ENCODE measurements around the gene PDGFRA.
"Not testable (repeated sequence)": the region's sequence is repeated elsewhere in the genome, so short reads cannot be mapped to it uniquely, and the experiment has no call there.

Gene PDGFRA

DNA sequence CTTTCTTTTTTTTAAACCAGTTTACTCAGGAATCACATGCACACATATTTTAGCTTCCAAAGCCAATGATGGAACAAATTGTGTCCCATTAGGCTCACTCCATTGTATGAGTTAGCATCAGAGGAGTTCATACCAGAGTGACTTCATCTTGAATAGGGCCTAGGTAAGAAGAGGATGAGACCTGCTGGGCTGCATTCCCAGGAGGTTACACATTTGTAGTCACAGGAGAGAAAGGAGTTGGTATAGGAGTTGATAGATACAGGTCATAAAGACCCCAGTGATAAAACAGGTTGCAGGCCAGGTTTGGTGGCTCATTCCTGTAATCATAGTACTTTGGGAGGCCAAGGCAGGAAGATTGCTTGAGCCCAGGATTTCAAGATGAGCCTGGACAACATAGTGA is 9.3 kb downstream of the PDGFRA start:
- Histone ChIP-seq H3K4me1 (ENCODE audit: control insufficient read depth, insufficient read depth, low read length) (0 out of 2 replicates have a peak, but pooled peaks cover 2% of the 10 kb centered on the region), H3K9me3 (ENCODE audit: control insufficient read depth, insufficient read depth, low read depth, low read length) (no peaks in the 10 kb centered on the region), H3K36me3 (ENCODE audit: control insufficient read depth in 2 of 2, insufficient read depth in 1 of 2, low read length in 2 of 2) (no peaks in the 10 kb centered on the region), H3K27ac (ENCODE audit: extremely low read depth, low read depth, low read length) (no peak overlapping the region), H3K4me3 (ENCODE audit: low read depth, low read length) (no peak overlapping the region)
- TF ChIP-seq KLF7 (tag by site-specific recombination; IDR thresholded peaks at IDR 0.05; ENCODE audit: borderline replicate concordance) (no peak), ZNF571 (tag by site-specific recombination; IDR thresholded peaks at IDR 0.05) (no peak), ZNF138 (tag by site-specific recombination; IDR thresholded peaks at IDR 0.05; ENCODE audit: borderline replicate concordance) (no peak), ZNF585B (tag by site-specific recombination; IDR thresholded peaks at IDR 0.05) (no peak), ZNF830 (tag by site-specific recombination; IDR thresholded peaks at IDR 0.05; ENCODE audit: low read depth) (no peak), REPIN1 (tag by site-specific recombination; IDR thresholded peaks at IDR 0.05; ENCODE audit: low read depth) (no peak), SCRT2 (tag by site-specific recombination; IDR thresholded peaks at IDR 0.05) (no peak), ZNF747 (tag by site-specific recombination; IDR thresholded peaks at IDR 0.05) (no peak), ZNF391 (tag by site-specific recombination; IDR thresholded peaks at IDR 0.05; ENCODE audit: borderline replicate concordance, low read depth) (no peak), GLIS2 (tag by site-specific recombination; IDR thresholded peaks at IDR 0.05) (no peak), ZBTB17 (tag by site-specific recombination; IDR thresholded peaks at IDR 0.05) (no peak), ZNF404 (tag by site-specific recombination; IDR thresholded peaks at IDR 0.05) (no peak)
- TF ChIP-seq, protein P1, sequence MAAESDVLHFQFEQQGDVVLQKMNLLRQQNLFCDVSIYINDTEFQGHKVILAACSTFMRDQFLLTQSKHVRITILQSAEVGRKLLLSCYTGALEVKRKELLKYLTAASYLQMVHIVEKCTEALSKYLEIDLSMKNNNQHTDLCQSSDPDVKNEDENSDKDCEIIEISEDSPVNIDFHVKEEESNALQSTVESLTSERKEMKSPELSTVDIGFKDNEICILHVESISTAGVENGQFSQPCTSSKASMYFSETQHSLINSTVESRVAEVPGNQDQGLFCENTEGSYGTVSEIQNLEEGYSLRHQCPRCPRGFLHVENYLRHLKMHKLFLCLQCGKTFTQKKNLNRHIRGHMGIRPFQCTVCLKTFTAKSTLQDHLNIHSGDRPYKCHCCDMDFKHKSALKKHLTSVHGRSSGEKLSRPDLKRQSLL (tag by site-specific recombination; IDR thresholded peaks at IDR 0.05): no peak
- TF ChIP-seq, protein P2, sequence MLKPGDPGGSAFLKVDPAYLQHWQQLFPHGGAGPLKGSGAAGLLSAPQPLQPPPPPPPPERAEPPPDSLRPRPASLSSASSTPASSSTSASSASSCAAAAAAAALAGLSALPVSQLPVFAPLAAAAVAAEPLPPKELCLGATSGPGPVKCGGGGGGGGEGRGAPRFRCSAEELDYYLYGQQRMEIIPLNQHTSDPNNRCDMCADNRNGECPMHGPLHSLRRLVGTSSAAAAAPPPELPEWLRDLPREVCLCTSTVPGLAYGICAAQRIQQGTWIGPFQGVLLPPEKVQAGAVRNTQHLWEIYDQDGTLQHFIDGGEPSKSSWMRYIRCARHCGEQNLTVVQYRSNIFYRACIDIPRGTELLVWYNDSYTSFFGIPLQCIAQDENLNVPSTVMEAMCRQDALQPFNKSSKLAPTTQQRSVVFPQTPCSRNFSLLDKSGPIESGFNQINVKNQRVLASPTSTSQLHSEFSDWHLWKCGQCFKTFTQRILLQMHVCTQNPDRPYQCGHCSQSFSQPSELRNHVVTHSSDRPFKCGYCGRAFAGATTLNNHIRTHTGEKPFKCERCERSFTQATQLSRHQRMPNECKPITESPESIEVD (tag by site-specific recombination; IDR thresholded peaks at IDR 0.05): no peak
- TF ChIP-seq, protein P3, sequence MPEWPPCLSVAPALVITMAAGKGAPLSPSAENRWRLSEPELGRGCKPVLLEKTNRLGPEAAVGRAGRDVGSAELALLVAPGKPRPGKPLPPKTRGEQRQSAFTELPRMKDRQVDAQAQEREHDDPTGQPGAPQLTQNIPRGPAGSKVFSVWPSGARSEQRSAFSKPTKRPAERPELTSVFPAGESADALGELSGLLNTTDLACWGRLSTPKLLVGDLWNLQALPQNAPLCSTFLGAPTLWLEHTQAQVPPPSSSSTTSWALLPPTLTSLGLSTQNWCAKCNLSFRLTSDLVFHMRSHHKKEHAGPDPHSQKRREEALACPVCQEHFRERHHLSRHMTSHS (tag by site-specific recombination; IDR thresholded peaks at IDR 0.05): no peak
- TF ChIP-seq, protein P4, sequence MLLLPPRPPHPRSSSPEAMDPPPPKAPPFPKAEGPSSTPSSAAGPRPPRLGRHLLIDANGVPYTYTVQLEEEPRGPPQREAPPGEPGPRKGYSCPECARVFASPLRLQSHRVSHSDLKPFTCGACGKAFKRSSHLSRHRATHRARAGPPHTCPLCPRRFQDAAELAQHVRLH (tag by site-specific recombination; IDR thresholded peaks at IDR 0.05): no peak
- TF ChIP-seq, protein P5, sequence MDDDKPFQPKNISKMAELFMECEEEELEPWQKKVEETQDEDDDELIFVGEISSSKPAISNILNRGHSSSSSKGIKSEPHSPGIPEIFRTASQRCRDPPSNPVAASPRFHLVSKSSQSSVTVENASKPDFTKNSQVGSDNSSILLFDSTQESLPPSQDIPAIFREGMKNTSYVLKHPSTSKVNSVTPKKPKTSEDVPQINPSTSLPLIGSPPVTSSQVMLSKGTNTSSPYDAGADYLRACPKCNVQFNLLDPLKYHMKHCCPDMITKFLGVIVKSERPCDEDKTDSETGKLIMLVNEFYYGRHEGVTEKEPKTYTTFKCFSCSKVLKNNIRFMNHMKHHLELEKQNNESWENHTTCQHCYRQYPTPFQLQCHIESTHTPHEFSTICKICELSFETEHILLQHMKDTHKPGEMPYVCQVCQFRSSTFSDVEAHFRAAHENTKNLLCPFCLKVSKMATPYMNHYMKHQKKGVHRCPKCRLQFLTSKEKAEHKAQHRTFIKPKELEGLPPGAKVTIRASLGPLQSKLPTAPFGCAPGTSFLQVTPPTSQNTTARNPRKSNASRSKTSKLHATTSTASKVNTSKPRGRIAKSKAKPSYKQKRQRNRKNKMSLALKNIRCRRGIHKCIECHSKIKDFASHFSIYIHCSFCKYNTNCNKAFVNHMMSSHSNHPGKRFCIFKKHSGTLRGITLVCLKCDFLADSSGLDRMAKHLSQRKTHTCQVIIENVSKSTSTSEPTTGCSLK (tag by site-specific recombination; IDR thresholded peaks at IDR 0.05): no peak
- ChIA-PET CTCF (no interaction called here), POLR2A (no interaction called here)

DNA sequence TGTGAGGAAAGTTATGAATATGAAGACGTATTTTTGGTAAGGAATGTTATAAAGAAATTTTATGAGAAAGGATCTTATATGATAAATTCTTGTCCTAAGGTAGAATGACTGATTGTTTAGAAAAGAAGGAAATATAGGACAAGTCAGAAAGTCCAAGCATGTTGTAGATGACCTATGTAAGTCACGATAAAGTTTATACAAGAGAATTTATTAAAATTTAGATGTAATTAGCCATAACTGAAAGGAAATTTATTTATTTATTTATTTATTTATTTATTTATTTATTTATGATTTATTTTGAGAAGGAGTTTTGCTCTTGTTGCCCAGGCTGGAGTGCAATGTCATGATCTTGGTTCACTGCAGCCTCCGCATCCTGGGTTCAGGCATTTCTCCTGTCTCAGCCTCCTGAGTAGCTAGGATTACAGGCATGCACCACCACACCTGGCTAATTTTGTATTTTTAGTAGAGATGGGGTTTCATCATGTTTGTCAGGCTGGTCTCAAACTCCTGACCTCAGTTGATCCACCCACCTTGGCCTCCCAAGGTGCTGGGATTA is 12.3 kb downstream of the PDGFRA start:
- H3K27ac ChIP-seq (ENCODE audit: extremely low read depth, low read depth, low read length); H3K4me3 ChIP-seq (ENCODE audit: low read depth, low read length); H3K4me1 ChIP-seq (ENCODE audit: control insufficient read depth, insufficient read depth, low read length); H3K36me3 ChIP-seq (ENCODE audit: control insufficient read depth in 2 of 2, insufficient read depth in 1 of 2, low read length in 2 of 2); H3K9me3 ChIP-seq (ENCODE audit: control insufficient read depth, insufficient read depth, low read depth, low read length); POLR2A ChIA-PET: not testable (repeated sequence)
- CTCF ChIA-PET: interaction anchor here (0.7 kb wide), 1 partner anchor 743 kb away, joined by 3 read pairs; no protein-coding TSS in a partner anchor
- TF ChIP-seq ZNF555 (tag by site-specific recombination; conservative IDR thresholded peaks at IDR 0.05) (peak; percentile 47), ZBTB8A (tag by site-specific recombination; IDR thresholded peaks at IDR 0.05) (peak; percentile 33; the same call in 1 of the 2 replicates)
- TF ChIP-seq, protein P6, sequence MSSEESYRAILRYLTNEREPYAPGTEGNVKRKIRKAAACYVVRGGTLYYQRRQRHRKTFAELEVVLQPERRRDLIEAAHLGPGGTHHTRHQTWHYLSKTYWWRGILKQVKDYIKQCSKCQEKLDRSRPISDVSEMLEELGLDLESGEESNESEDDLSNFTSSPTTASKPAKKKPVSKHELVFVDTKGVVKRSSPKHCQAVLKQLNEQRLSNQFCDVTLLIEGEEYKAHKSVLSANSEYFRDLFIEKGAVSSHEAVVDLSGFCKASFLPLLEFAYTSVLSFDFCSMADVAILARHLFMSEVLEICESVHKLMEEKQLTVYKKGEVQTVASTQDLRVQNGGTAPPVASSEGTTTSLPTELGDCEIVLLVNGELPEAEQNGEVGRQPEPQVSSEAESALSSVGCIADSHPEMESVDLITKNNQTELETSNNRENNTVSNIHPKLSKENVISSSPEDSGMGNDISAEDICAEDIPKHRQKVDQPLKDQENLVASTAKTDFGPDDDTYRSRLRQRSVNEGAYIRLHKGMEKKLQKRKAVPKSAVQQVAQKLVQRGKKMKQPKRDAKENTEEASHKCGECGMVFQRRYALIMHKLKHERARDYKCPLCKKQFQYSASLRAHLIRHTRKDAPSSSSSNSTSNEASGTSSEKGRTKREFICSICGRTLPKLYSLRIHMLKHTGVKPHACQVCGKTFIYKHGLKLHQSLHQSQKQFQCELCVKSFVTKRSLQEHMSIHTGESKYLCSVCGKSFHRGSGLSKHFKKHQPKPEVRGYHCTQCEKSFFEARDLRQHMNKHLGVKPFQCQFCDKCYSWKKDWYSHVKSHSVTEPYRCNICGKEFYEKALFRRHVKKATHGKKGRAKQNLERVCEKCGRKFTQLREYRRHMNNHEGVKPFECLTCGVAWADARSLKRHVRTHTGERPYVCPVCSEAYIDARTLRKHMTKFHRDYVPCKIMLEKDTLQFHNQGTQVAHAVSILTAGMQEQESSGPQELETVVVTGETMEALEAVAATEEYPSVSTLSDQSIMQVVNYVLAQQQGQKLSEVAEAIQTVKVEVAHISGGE (tag by site-specific recombination; conservative IDR thresholded peaks at IDR 0.05; ENCODE audit: low read depth): peak; percentile 52; the same call in 1 of the 2 replicates

All from HEK293 (cell line).